CD4-positive, alpha-beta T cell treated with Interleukin-21 for 1 hour (primary cell): ENCODE measurements around the gene DDT.
"Not testable (repeated sequence)": the region's sequence is repeated elsewhere in the genome, so short reads cannot be mapped to it uniquely, and the experiment has no call there.

Experiments
- DNase-seq: peaks from one replicate; pipeline ENCODE4 v3.0.0-alpha.2; 2020

The DDT gene

DNA sequence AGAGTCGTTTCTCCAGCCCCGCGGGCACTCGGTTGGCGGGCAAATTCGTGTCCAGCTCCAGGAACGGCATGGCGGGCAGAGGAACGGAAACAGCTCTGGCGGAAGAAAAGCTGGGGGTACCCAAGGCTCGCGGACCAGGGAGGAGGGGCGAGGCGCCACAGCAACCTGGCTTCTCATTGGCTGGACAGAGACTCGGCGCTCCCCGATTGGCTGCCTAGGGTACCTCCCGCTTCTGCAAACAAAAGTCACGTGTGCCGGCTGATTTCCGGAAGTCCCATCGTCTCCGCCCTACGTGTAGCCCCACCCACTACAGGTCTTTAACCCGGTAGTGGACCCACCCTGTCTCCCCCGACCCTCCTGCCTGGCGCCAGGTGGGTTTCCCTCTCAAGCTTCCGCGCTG is at the start of gene DDT:
Gene DDT, minus strand, starts transcription at position 97 of the 400 bp plus-strand sequence. Its CDS starts 27 bp downstream, at position 70.
- DNase-seq, result not testable (repeated sequence)

DNA sequence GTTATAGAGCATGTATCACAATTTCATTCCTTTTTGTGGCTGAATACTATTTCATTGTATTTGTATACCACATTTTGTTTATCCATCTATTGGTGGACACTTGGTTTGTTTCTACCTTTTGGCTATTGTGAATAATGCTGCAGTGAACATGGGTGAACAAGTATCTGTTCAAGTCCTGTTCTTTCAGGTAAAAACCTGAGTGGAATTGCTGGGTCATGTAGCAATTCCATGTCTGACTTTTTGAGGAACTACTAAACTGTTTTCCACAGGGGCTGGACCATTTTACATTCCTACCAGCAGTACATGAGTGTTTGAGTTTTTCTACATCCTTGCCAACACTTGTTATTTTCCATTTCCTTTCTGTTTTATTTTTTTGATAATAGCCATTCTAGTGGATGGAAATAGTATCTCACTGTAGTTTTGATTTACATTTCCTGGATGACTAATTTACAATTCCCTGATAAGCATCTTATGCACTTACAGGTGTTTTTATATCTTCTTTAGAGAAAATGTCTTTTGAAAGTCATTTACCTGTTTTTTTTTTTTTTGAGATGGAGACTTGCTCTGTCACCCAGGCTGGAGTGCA is 49.1 kb upstream of the DDT start:
- DNase-seq, result no peak

GRCh38 chr22:24021304-24021703 is 47.1 kb upstream of the DDT start:
- no peak for DNase-seq

DNA sequence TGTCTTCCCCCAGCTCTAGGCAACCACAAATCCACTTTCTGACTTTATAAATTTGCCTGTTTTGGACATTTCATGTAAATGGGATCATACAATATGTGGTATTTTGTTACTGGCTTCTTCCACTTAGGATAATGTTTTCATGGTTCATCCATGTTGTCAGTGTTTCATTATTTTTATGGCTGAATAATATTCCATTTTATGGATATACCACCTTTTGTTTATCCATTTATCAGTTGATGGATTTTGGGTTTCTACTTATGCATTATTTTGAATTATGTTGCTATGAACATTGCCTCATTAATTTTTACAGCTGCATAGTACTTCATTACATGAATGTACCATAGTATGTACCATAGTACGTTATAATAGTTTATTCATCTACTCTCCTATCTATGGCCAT is 41.9 kb upstream of the DDT start:
- no peak for DNase-seq

DNA sequence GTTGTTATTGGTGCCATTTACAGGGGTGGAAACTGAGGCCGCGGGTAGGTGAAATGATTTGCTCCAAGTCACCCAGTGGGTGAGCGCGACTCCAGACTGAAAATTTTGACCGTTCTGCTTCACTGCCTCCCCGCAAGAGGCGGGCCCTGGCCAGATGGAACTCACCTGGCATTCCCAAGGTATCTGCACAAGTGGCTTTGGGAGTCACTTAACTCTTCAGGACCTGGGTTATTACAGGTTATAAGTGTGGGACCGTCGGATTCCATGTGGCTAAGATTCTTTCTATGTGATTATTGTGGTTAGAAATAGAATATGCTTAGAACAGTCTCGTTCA is 37.5 kb upstream of the DDT start:
- DNase-seq, result no peak

GRCh38 chr22:24010018-24010391 is 35.8 kb upstream of the DDT start:
- DNase-seq, result no peak

DNA sequence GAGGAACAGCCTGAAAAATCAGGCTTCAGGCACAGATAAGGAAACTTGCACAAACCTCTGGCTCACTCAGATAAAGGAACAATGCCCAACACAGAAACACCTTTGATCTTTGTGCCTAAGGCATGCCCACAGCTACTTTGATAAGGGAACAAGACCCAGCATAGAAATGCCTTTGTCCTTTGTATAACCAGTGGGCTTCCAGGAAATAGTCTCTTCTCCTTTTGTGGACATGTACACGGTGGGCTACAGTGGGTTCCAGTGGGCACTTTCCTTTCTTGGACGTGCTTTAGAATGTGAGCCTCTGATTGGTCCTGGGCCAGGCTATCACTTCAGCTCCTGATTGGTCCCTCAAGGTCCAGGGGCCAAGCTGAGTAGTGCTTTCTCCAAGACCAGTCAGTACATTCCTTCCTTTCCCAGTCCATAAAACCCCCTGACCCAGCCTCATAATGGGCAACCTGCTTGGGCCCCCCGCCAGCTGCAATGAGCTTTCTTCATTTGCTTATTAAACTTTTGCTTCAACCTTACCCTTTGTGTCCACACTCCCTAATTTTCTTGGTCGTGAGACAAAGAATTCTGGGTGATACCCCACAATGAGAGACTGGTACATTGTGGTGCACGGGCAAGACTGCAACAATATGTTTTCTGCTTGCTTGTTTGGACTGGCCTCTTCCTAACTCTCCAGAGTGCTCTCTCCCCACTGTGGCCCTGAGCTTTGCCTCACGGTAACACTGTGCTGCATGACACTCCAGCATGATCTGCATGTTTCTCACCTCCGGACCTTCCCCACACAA is 35.2 kb upstream of the DDT start:
- no peak for DNase-seq

DNA sequence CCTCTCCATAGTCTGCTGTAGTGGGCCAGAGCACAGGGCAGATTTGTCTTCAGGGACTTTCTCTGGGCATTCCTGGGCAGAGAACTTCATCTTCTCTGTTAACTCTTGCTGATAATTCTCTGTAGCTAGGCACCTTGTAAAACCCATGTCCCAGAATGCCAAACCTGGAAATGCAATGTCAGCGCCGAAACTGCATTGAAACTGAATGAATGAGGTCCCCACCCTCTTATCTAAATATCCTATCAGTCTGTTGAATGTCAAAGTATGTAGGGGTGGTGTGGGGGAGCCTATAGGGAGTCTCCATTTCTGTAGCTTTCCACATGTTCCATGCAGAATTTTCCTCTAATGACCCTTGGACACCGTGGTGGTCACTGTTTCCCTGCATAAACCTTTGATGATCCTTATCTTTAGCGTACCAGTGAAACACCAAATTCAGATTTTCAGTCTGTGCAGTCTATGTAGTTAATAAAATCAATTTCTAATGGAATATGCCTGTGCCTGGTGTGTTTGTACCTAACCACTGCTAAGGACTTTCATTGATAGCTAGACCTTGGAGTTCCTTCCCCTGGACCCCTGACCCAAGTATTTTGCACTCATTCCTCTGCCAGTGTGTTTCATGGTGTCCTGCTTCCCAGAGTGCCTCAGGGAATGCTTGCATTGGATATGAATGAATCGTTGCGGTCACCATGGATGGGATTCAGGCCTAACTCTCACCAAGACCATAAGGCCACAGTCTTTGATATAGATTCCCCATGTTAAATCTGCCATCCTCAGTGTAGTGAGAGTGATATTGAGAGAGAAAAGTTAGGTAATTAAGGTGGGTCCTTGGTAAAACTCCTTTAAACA is 34.4 kb upstream of the DDT start:
- DNase-seq, result no peak

GRCh38 chr22:24008022-24008283 is 33.7 kb upstream of the DDT start:
- DNase-seq, result no peak

DNA sequence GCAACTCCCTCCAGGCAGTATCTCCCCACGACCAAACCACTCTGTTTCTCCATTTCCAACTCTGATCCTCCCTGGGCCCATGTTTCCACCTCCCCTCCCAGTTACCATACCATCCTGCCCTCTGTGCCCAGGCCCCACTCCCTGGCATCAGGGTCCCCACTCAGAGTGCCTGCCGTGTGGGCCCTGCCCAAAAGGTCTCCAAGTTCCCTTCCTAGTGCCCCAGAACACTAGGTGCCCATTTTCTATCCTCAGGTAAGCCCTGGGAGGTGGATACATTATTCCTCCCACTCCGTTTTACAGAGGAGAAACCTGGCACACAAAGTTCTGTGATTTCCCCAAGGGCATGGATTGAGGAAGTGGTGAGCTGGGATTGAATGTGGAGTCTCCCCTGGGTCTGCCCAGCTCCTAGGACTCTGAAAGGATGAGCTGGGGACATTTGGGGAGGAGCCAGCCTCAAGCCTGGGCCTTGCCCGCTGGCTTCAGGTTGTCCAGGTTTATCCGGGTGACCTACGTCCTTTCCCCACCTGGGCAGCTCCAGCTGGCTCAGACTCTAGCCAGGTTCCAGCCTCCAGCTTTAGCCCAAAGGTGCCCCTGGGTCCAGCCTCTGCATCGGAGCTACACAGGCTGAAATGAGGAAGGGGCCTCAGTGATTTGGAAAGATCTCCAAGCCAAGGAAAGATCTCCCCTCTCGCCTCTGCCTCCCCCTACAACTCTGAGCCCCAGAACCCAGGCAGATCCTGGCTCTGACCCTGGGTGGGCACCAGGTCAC is 33.2 kb upstream of the DDT start:
- no peak for DNase-seq

DNA sequence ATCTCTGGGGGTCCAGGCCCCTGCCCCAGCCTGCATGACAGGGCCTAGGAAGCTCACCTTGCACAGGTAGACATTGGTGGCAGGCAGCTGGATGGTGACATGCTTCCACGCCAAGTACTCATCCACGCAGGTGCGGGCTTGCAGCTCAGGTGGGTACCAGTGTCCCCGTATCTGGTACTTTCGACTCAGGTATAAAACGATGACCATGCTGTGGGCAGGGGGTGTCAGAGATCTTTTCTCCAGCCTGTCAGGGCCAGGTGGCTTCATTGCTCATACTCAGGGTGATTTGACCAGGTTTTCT is 32.6 kb upstream of the DDT start:
- DNase-seq, result no peak

- no peak for DNase-seq
Measured at GRCh38 chr22:24006207-24006913, 32.1 kb upstream of the DDT start.

- no peak for DNase-seq
Measured at GRCh38 chr22:24005201-24005600, 31.0 kb upstream of the DDT start, which contains the start of gene GSTT4. GSTT4 (minus strand) TSS chr22:24005453; CDS start chr22:24005356, 97 bp downstream.

DNA sequence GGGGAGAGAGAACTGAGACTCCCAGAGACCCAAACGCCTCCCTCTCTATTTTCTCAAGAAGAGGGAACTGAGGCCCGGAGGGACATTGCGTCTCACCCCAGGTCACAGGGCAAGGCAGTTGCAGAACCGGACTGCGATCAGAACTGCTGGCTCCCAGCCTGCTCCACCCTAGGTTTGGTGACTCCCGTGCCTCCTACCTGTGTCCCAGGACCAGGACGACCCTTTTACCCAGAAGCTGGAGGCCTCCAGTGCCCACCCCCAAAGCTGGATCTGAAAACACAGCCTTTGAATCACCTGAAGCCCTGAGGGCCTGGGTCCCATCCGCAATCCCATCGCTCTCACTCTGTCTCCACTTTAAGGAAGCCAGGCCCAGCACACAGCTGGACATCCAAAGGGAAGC is 29.6 kb upstream of the DDT start:
- DNase-seq, result no peak

GRCh38 chr22:24002851-24003250 is 28.6 kb upstream of the DDT start:
- DNase-seq, result no peak

GRCh38 chr22:24002272-24002671 is 28.0 kb upstream of the DDT start:
- DNase-seq, result no peak

GRCh38 chr22:24001314-24001713 is 27.1 kb upstream of the DDT start:
- DNase-seq, result no peak

GRCh38 chr22:23999779-24000178 is 25.5 kb upstream of the DDT start:
- not testable (repeated sequence) for DNase-seq

GRCh38 chr22:23997092-23997491 is 22.9 kb upstream of the DDT start:
- DNase-seq, result no peak

DNA sequence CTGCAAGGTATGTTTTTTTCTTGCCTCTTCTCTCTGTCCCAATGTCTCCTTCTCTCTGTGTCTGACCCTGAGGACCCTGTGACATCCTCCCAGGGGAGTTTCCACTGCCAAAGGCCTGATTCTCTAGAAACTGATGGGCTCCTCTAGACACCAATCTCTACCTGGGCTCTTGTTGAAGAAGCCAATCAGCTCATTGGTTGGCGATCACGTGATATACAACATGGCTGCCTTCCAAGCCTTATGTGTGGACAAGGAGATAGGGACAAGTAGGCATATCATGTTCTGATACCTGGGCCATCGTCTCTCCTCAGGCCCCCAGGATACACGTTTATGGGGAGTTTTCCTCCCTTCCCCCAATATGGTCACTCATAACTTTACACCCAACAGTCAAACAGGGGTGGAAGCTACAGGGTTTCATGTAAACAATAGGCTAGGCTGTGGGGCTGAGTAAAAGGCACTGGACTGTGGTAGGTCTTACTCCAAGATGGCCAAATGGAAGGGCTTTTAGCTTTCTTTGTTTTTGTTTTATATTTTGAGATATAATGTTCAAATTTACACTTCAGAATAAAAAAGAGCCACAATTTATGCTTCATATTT is 19.4 kb upstream of the DDT start:
- DNase-seq, result not testable (repeated sequence)

DNA sequence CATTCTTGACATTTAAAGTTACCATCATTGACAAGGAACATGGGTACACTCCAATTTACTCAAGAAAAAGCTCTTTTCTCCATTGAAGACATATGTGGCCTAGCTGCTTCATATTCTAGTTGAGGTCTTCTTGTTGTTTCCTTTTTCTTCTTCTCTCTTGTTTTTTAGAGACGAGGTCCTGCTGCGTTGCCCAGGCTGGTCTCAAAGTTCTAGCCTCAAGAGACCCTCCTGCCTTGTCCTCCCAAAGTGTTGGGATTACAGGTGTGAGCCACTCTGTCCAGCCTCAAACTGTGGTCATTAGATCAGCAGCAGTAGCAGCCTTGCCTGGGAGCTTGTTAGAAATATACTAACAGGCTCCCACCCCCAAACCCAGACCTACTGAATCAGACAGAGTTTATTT is 18.8 kb upstream of the DDT start:
- DNase-seq, result not testable (repeated sequence)

- not testable (repeated sequence) for DNase-seq
Measured at GRCh38 chr22:23989583-23990244, 15.5 kb upstream of the DDT start.
